Mesenchymal stem cell (in vitro differentiated cells and primary cell): Measurements from ENCODE around the gene TRPV2.

Source experiments
- DNase-seq: peaks from one replicate; pipeline ENCODE4 v3.0.0-alpha.2; 2013
- H2AFZ ChIP-seq: one replicate; pipeline ENCODE4 v1.6.1; 2013; ENCODE audit warnings: low read depth, mild to moderate bottlenecking, control low read depth, inconsistent platforms, low read length, moderate library complexity
- H2AK5ac ChIP-seq: 2 replicates; pipeline ENCODE4 v1.6.1; 2013; ENCODE audit warnings: low read length, moderate library complexity, mild to moderate bottlenecking, inconsistent platforms; ENCODE audit not compliant: severe bottlenecking
- H2BK120ac ChIP-seq: one replicate; pipeline ENCODE4 v1.6.1; 2013; ENCODE audit warnings: low read depth, mild to moderate bottlenecking, inconsistent platforms, low read length, moderate library complexity
- H2BK12ac ChIP-seq, 2 experiments: one replicate each; pipeline ENCODE4 v1.6.1; 2013; ENCODE audit warnings: inconsistent platforms in 2 of 2, low read length in 2 of 2, mild to moderate bottlenecking in 2 of 2, moderate library complexity in 2 of 2, control low read depth in 1 of 2
- H2BK15ac ChIP-seq: one replicate; pipeline ENCODE4 v1.6.1; 2013; ENCODE audit warnings: mild to moderate bottlenecking, low read depth, inconsistent platforms; ENCODE audit not compliant: poor library complexity, severe bottlenecking
- H2BK5ac ChIP-seq: 2 replicates; pipeline ENCODE4 v1.6.1; 2013; ENCODE audit warnings: low read depth, mild to moderate bottlenecking, low read length, control low read depth, inconsistent platforms; ENCODE audit not compliant: poor library complexity, severe bottlenecking
- H3K14ac ChIP-seq, 2 experiments: one replicate each; pipeline ENCODE4 v1.6.1; 2013; ENCODE audit warnings: inconsistent platforms in 2 of 2, low read length in 2 of 2, control low read depth in 1 of 2, mild to moderate bottlenecking in 1 of 2, moderate library complexity in 1 of 2
- H3K18ac ChIP-seq, 2 experiments: one replicate each; pipeline ENCODE4 v1.6.1; 2013; ENCODE audit warnings: inconsistent platforms in 2 of 2, low read length in 2 of 2, control low read depth in 1 of 2, low read depth in 1 of 2, mild to moderate bottlenecking in 1 of 2
- H3K23ac ChIP-seq, 2 experiments: one replicate each; pipeline ENCODE4 v1.6.1; 2013; ENCODE audit warnings: inconsistent platforms in 2 of 2, low read length in 2 of 2, mild to moderate bottlenecking in 2 of 2, moderate library complexity in 2 of 2, control low read depth in 1 of 2
- H3K27ac ChIP-seq: 2 replicates; pipeline ENCODE4 v1.5.1; 2013; ENCODE audit warnings: mild to moderate bottlenecking, moderate library complexity, low read length, control low read depth, inconsistent platforms; ENCODE audit not compliant: poor library complexity, severe bottlenecking
- H3K27me3 ChIP-seq, 2 experiments: 2 replicates each; pipeline versions ENCODE4 v1.6.1 to v1.7.0; 2013; ENCODE audit warnings: low read length in 2 of 2, mild to moderate bottlenecking in 2 of 2, moderate library complexity in 2 of 2, control low read depth in 1 of 2, inconsistent platforms in 1 of 2; ENCODE audit not compliant: control insufficient read depth in 1 of 2, insufficient read depth in 1 of 2
- H3K36me3 ChIP-seq, 2 experiments: 2 replicates each; pipeline versions ENCODE4 v1.6.1 to v1.7.0; 2013; ENCODE audit warnings: low read length in 2 of 2, control low read depth in 1 of 2, inconsistent platforms in 1 of 2, low read depth in 1 of 2, mild to moderate bottlenecking in 1 of 2; ENCODE audit not compliant: insufficient read depth in 2 of 2, control insufficient read depth in 1 of 2
- H3K4ac ChIP-seq, 2 experiments: one replicate each; pipeline ENCODE4 v1.6.1; 2013; ENCODE audit warnings: inconsistent platforms in 2 of 2, low read length in 2 of 2, mild to moderate bottlenecking in 2 of 2, moderate library complexity in 2 of 2, control low read depth in 1 of 2, low read depth in 1 of 2
- H3K4me1 ChIP-seq: 2 replicates; pipeline ENCODE4 v1.6.1; 2013; ENCODE audit warnings: low read depth, low read length, control low read depth; ENCODE audit not compliant: control insufficient read depth, insufficient read depth
- H3K4me2 ChIP-seq: 2 replicates; pipeline ENCODE4 v1.6.1; 2013; ENCODE audit warnings: low read length, mild to moderate bottlenecking, inconsistent platforms; ENCODE audit not compliant: poor library complexity, severe bottlenecking
- H3K4me3 ChIP-seq, 2 experiments: 2 replicates each; pipeline versions ENCODE4 v1.5.1 to v1.7.0; 2013; ENCODE audit warnings: low read length in 2 of 2, mild to moderate bottlenecking in 2 of 2, control low read depth in 1 of 2, low read depth in 1 of 2; ENCODE audit not compliant: insufficient read depth in 1 of 2
- H3K79me1 ChIP-seq: replicated peaks from 2 replicates; pipeline ENCODE4 v1.6.1; 2013; ENCODE audit warnings: mild to moderate bottlenecking, control low read depth, low read length, inconsistent platforms; ENCODE audit not compliant: poor library complexity, severe bottlenecking
- H3K9ac ChIP-seq: 2 replicates; pipeline ENCODE4 v1.7.0; 2013; ENCODE audit warnings: mild to moderate bottlenecking, low read length, moderate library complexity
- H3K9me3 ChIP-seq: 2 replicates; pipeline ENCODE4 v1.7.0; 2013; ENCODE audit warnings: mild to moderate bottlenecking, low read length; ENCODE audit not compliant: control insufficient read depth
- H4K8ac ChIP-seq: one replicate; pipeline ENCODE4 v1.6.1; 2013; ENCODE audit warnings: inconsistent platforms, mild to moderate bottlenecking, low read length, moderate library complexity
- H4K91ac ChIP-seq: one replicate; pipeline ENCODE4 v1.6.1; 2013; ENCODE audit warnings: mild to moderate bottlenecking, low read length, inconsistent platforms
- WGBS: methylation state at CpG from one replicate; pipeline ENCODE4 v1.1.7; 2013; ENCODE audit warnings: mixed read lengths; 5-methylcytosine and 5-hydroxymethylcytosine counted together

TRPV2 gene

DNA sequence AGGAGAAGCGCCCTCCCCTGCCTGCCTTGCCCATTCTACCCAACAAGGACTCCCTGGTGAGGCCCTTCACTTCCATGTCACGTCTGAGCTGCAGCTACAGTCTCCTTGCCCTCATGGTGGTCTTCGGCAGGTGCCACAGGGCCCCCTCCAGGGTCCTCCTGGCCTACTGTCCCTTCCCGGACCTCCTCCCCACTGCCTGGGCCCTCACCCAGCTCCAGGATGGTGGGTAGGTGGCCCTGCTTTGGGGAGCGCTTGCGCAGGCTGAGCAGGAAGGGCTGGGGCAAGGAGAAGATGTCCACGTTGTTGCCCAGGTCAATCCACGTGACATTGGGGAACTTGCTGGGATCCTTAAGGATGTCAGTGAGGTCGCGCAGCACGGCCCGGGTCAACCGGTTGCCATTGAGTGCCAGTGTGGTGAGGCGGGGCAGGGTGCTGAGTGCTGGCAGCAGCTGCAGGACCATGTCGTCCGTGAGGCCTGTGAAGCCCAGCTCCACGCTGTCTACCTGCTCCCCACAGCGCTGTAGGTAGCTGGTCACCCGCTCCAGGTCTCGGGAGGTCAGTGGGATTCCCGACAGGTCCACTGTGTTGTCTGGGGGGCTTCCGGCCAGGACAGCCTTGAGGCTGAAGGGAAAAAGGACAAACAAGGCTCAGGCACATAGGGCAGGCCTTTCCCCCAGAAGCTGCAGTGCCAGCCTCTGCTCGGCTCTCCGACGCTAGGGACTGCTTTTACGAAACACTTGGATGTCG, 28.3 kb downstream of the TRPV2 start:
- 85% methylated on average over 27 of the region's 27 CpGs for WGBS

DNA sequence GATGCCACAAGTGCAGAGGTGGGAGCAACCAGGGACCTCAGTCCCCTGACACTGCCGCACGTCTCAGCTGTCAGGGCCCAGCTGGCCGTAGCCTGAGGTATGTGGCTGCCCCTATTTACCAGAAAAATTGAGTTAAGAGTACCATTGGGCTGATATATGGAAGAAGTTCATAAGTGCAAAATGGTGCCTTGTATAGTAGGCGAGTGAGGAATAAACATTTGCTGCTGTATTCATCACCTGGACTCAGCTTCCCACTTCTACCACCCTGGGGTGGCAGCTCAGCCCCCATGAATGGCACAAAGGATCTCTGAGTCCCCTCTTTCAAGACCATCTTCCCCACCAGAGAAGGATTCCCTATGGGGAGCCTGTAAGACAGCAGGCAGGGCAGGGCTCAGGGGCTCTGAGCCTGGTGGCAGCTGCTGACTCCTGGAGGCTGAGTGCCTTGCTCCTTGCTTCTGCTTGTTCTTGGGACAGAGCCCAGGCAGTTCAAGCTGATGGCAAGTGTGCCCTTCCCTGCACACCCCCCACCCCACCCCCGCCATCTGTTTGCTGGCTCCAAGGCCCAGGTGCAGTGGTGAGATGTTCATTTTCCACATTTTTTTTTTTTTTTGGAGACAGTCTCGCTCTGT, 29.0 kb downstream of the TRPV2 start:
- Histone ChIP-seq H3K27me3 (no peaks in the 10 kb centered on the region), H4K8ac (peak overlapping the region; percentile 64), H3K4ac (peak overlapping the region in 1 of 2 experiments; percentile 51), H3K14ac (no peak overlapping the region), H3K4me2 (no peak overlapping the region), H2BK15ac (no peak overlapping the region), H3K23ac (no peak overlapping the region), H2BK120ac (no peak overlapping the region), H3K36me3 (peaks cover 65 to 80% of the 10 kb centered on the region in 2 experiments), H3K9ac (no peak overlapping the region), H3K4me1 (peaks cover 30% of the 10 kb centered on the region), H3K27ac (peak overlapping the region; percentile 24), H4K91ac (no peak overlapping the region), H3K79me1 (peaks cover 7% of the 10 kb centered on the region), H2AFZ (no peak overlapping the region), H3K9me3 (no peaks in the 10 kb centered on the region), H2BK12ac (no peak overlapping the region), H3K4me3 (no peak overlapping the region), H2AK5ac (peak overlapping the region; percentile 20), H3K18ac (no peak overlapping the region), H2BK5ac (no peak overlapping the region)
- WGBS, result 84% methylated on average over 6 of the region's 6 CpGs
- DNase-seq, result no peak

More for the DNA sequence above, 28.3 kb downstream of the TRPV2 start:
- peak overlapping the region; percentile 40 for H4K91ac ChIP-seq
- H3K4me3 ChIP-seq, result no peak overlapping the region
- H2BK15ac ChIP-seq, result no peak overlapping the region
- H3K4me2 ChIP-seq, result no peak overlapping the region
- no peak overlapping the region for H2BK120ac ChIP-seq
- H3K27ac ChIP-seq, result no peak overlapping the region
- H3K4ac ChIP-seq, result peak overlapping the region; percentile 21 to 51
- no peak overlapping the region for H3K23ac ChIP-seq
- no peaks in the 10 kb centered on the region for H3K27me3 ChIP-seq
- no peak for DNase-seq
- no peaks in the 10 kb centered on the region for H3K9me3 ChIP-seq
- no peak overlapping the region for H3K14ac ChIP-seq
- peak overlapping the region; percentile 26 for H3K9ac ChIP-seq
- no peak overlapping the region for H2BK12ac ChIP-seq
- peaks cover 7% of the 10 kb centered on the region for H3K79me1 ChIP-seq
- peak overlapping the region; percentile 64 for H4K8ac ChIP-seq
- H2BK5ac ChIP-seq, result no peak overlapping the region
- no peak overlapping the region for H3K18ac ChIP-seq
- peaks cover 58 to 75% of the 10 kb centered on the region in 2 experiments for H3K36me3 ChIP-seq
- H2AK5ac ChIP-seq, result peak overlapping the region; percentile 20
- H3K4me1 ChIP-seq, result peaks cover 27% of the 10 kb centered on the region
- no peak overlapping the region for H2AFZ ChIP-seq

DNA sequence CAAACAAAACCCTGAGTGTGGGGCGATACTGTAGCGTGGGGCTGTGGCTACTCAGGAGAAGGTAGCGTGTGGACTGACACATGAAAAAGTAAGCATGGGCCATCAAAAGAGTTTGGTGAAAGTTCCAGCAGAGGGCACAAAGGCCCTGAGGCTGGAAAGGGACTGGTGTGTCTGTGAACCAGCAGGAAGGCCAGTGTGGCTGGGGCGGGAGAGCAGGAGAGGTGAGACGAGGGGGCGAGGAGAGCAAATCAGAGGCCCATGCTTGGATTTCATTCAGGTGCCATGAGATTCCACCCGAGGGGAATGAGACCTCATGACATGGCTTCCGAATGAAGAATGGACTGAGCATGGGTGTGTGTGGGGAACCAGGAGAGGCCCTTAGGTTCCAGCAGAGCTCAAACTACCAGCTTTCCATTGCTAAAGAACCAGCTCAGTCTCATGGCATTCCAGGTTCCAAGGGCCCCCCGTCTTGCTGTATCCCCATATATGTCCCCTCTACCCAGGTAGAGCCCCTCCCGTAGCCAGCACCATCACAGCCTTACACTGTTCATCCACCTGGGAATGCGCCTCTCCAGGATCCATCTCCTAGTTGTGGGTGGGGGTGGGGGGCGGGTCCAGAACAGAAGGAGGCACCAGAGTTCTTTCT, 31.1 kb downstream of the TRPV2 start:
- H3K4ac ChIP-seq, result no peak overlapping the region
- H2AFZ ChIP-seq, result no peak overlapping the region
- H3K27ac ChIP-seq, result no peak overlapping the region
- no peak overlapping the region for H3K14ac ChIP-seq
- no peak overlapping the region for H4K91ac ChIP-seq
- 91% methylated on average over 11 of the region's 12 CpGs for WGBS
- no peaks in the 10 kb centered on the region for H3K9me3 ChIP-seq
- H2AK5ac ChIP-seq, result no peak overlapping the region
- peaks cover 62 to 69% of the 10 kb centered on the region in 2 experiments for H3K36me3 ChIP-seq
- no peaks in the 10 kb centered on the region for H3K27me3 ChIP-seq
- no peak overlapping the region for H3K9ac ChIP-seq
- H4K8ac ChIP-seq, result no peak overlapping the region
- H3K4me3 ChIP-seq, result no peak overlapping the region
- H2BK15ac ChIP-seq, result no peak overlapping the region
- H3K4me2 ChIP-seq, result no peak overlapping the region
- no peak for DNase-seq
- no peak overlapping the region for H2BK12ac ChIP-seq
- peaks cover 28% of the 10 kb centered on the region for H3K4me1 ChIP-seq
- H3K79me1 ChIP-seq, result peaks cover 7% of the 10 kb centered on the region
- no peak overlapping the region for H2BK5ac ChIP-seq
- no peak overlapping the region for H2BK120ac ChIP-seq
- no peak overlapping the region for H3K18ac ChIP-seq
- no peak overlapping the region for H3K23ac ChIP-seq

DNA sequence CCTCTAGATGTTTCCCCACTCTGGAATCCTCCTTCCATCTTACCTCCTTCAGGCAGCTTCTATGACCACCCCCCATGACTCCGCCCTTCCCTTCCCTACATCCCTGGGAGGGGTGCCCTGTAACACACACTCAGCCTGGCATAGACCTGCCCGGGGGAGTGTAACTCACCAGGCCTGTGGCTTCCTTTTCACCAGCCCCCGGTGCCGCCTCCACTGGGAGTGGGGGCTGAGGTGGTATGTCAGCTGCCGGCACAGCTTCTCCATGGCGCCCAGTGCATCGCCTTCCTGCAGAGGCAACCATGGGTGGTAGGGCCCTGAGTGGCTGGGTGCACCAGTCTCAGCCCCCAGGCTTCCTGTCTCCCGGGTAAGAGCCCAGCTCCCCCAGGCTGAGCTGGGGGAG, 32.3 kb downstream of the TRPV2 start:
- Histone ChIP-seq H2BK15ac (no peak overlapping the region), H4K91ac (no peak overlapping the region), H3K4me2 (no peak overlapping the region), H3K4me1 (peaks cover 24% of the 10 kb centered on the region), H3K9ac (no peak overlapping the region), H2BK12ac (no peak overlapping the region), H3K4me3 (no peak overlapping the region), H2AFZ (no peak overlapping the region), H3K23ac (no peak overlapping the region), H4K8ac (no peak overlapping the region), H3K27me3 (no peaks in the 10 kb centered on the region), H3K36me3 (peaks cover 50 to 61% of the 10 kb centered on the region in 2 experiments), H2BK120ac (no peak overlapping the region), H3K14ac (no peak overlapping the region), H2BK5ac (no peak overlapping the region), H3K27ac (no peak overlapping the region), H3K18ac (no peak overlapping the region), H3K79me1 (peaks cover 7% of the 10 kb centered on the region), H2AK5ac (no peak overlapping the region), H3K9me3 (no peaks in the 10 kb centered on the region), H3K4ac (no peak overlapping the region)
- WGBS, result 94% methylated on average over 8 of the region's 8 CpGs
- DNase-seq, result no peak
